Islet of Langerhans (tissue), 1 donor: ENCODE data around the gene KHSRP.

Experiments
- FAIRE-seq: peaks from one replicate; lab custom pipeline; 2011; peaks lifted over from hg19 to GRCh38; lab: Jason Lieb, UNC

The KHSRP gene

GRCh38 chr19:6392221-6393073 is 32.2 kb downstream of the KHSRP start:
- FAIRE-seq, result no peak

- no peak for FAIRE-seq
These were observed 37.2 kb downstream of the KHSRP start for GRCh38 chr19:6387372-6387771.

- FAIRE-seq, result no peak
These were observed 40.2 kb downstream of the KHSRP start for GRCh38 chr19:6384381-6384780.

- no peak for FAIRE-seq
These were observed 41.4 kb downstream of the KHSRP start for GRCh38 chr19:6383188-6383587.

GRCh38 chr19:6381030-6381750 is 43.4 kb downstream of the KHSRP start:
- FAIRE-seq, result no peak

GRCh38 chr19:6379744-6380143 is 44.9 kb downstream of the KHSRP start:
- no peak for FAIRE-seq

- FAIRE-seq, result no peak
These were observed 46.1 kb downstream of the KHSRP start for GRCh38 chr19:6378486-6378885.

GRCh38 chr19:6378041-6378440 is 46.6 kb downstream of the KHSRP start:
- FAIRE-seq, result no peak

GRCh38 chr19:6376512-6377190 is 48.0 kb downstream of the KHSRP start:
- no peak for FAIRE-seq

- no peak for FAIRE-seq
These were observed 49.1 kb downstream of the KHSRP start, which contains the start of gene PSPN for GRCh38 chr19:6375411-6376010. TSS of gene PSPN (minus strand) at chr19:6375933. CDS start at chr19:6375849, 84 bp downstream.

GRCh38 chr19:6374711-6375410 is 49.8 kb downstream of the KHSRP start:
- FAIRE-seq, result no peak

GRCh38 chr19:6374161-6374709 is 50.4 kb downstream of the KHSRP start:
- FAIRE-seq, result no peak

- no peak for FAIRE-seq
These were observed 50.9 kb downstream of the KHSRP start for GRCh38 chr19:6373813-6374108.

GRCh38 chr19:6373096-6373812 is 51.4 kb downstream of the KHSRP start:
- FAIRE-seq, result no peak

- FAIRE-seq, result peak; percentile 95
These were observed 52.0 kb downstream of the KHSRP start, which contains the start of gene ALKBH7 for GRCh38 chr19:6372594-6373095. TSS of gene ALKBH7 (plus strand) at chr19:6372794. CDS start at chr19:6372821, 27 bp downstream.

- FAIRE-seq, result no peak
These were observed 60.3 kb downstream of the KHSRP start for GRCh38 chr19:6364353-6364752.
